ENCODE measurements around the gene RELT.

DNA sequence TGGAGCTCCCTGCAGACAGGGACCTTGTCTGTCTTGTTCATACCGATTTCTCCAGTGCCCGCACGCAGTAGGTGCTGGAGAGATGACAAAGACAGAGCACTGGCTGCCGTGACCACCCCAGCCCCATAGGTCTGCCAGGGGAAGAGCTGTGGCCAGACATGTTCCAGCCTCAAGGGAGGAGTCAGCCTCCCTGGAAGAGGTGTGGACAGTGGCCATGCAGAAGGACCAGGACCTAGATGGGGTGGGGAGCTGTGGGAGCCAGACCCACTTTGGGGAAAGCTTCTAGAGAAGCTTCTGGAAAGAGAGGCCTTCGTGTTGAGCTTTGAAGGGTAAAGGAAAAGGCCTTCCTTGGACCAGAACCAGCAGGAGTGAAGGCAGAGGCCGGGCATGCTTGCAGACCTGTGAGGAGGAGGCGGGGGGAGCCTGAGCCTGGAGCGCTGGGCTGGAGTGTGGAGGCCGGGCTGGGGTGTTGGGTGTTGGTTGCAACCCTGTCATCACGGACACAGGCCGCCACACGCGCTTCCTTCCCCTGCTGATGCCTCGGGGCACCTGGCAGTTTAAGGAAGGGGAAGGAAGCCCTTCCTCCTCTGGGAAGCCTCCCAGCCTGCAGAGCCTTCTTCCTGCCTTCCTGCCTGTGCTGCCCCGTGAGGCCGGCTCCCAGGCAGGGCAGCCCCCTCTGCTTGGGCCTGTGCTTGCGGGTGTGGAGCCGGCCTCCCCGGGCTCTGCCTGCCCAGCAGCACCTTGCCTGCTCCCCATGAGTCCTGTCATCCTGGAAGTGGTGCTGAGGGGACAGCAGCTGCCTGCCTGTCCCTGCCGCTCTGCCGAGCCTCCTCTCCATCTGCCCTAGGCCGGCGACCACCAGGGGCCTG, 12.3 kb downstream of the RELT start:
- no peak for TF ChIP-seq CTCF (IDR thresholded peaks at IDR 0.05)
- no peak for TF ChIP-seq ZFX (IDR thresholded peaks at IDR 0.05; ENCODE audit: borderline replicate concordance)
